Stimulated activated CD8-positive, alpha-beta memory T cell treated with anti-CD3 and anti-CD28 coated beads, Interleukin-4, amount 100 ng/mL, for 24 hours (primary cell): ENCODE data around the gene NBAS.
A peak's percentile ranks its signal among the peaks of the same experiment; 100 is the strongest.
"Not testable (repeated sequence)": the region's sequence is repeated elsewhere in the genome, so short reads cannot be mapped to it uniquely, and the experiment has no call there.

ENCODE experiments used
- DNase-seq: peaks from one replicate; pipeline ENCODE4 v3.0.0-alpha.2; 2020; ENCODE audit warnings: low read depth

The NBAS gene

DNA sequence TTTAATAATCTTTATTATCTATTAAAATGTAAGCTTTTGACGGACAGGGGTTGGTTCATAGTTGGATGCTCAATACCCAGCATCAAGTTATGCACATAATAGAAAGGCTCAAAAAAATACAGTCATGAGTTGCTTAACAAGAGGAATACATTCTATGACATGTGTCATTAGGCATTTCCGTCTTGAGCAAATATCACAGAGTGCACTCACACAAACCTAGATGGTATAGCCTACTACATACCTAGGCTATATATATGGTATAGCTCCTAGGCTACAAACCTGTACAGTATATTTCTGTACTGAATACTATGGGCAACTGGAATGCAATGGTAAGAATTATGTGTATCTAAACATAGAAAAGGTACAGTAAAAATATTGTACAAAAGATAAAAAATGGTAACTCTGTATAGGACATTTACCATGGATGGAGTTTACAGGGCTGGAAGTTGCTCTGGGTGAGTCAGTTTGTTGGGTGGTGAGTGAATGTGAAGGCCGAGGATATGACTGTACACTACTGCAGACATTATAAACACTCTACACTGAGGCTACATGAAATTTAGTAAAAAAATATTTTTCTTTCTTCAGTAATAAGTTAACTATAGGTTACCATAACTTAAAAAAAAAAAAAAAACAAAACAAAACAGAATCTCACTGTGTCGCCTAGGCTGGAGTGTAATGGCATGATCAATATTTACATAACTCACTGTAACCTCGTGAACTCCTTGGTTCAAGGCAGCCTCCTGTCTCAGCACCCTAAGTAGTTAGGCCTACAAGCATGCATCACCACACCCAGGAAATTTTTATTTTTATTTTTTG is 201.2 kb downstream of the NBAS start:
- DNase-seq: no peak

DNA sequence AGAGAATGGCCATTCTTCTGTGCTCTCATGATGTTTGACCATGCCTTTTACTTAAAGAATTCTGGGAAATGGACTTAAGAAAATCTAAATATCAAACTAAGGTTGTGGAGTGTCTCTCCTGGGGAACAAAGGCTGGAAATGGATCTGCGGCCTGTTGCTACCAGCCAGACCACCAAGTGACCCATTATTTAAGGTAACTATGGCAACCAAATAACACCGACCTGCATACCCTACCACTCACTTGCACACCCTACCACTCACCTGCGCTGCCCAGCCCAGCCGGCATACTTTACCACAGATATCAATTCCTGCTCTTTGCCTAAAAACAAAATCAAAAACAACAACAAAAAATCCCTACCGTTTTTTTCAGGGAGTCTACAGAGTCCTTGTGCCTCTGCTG is 203.2 kb downstream of the NBAS start:
- no peak for DNase-seq

DNA sequence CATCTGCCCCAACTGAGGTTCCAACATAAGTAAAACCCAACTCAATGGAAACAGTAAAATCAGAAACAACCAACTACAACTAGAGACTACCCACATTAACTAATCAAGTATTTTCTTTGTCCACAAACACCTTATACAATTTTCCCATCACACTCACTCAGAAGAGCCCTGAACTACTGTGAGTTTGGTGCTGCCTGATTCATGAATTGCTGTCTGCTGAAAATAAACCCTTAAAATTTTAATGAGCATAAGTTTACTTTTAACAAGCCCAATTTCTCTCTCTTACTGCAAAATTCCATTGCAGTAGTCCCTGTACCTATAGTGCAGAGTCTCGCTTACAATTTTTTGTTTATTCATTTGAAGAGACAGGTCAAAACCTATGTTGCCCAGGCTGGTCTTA is 203.9 kb downstream of the NBAS start:
- no peak for DNase-seq

DNA sequence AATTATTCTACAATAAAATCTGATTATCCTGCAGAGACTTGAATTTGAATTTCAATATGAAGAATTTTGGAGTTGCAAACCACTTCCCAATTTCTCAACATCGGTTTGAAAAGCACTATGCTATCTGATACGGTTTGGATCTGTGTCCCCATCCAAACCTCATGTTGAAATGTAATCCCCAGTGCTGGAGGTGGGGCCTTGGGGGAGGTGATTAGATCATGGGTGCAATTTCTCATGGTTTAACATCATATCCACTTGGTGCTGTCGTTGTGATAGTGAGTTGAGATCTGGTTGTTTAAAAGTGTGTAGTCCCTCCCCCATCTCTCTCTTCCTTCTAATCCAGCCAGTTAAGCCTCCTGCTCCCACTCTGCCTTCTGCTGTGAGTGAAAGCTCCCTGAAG is 205.7 kb downstream of the NBAS start:
- no peak for DNase-seq

DNA sequence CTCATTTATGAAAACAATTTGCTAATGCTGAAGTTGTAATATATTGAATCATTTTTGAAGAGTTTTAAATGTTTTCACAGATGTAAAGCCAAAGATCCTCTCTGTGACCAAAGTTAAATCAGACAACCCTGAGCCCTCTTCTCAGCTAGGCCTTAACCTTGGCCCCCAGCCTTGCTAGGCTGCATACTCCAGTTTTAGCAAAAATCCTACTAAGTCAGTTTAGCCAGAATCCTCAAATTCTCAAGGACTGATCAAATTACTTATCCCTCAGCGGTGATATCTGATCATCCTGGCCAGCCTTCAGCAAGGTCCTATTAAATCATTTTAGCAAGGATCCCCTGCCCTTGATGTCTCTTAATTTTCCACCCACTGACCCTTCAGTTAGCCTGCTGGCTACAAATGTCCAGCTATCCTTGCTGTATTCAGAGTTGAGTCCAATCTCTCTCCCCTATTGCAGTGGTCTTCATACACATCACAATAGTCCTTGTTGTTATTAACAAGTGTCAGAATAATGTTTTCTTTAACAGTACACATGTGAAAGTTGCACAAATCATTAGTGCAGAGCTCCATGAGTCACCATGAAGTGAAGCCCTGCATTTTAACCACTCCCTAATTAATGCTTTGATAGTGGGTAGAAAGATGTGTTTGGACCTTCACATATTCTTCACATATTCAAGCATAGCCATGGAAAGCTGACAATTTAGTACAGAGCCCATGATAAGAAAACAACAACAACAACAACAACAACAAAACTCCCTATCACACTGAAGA is 206.4 kb downstream of the NBAS start:
- no peak for DNase-seq

DNA sequence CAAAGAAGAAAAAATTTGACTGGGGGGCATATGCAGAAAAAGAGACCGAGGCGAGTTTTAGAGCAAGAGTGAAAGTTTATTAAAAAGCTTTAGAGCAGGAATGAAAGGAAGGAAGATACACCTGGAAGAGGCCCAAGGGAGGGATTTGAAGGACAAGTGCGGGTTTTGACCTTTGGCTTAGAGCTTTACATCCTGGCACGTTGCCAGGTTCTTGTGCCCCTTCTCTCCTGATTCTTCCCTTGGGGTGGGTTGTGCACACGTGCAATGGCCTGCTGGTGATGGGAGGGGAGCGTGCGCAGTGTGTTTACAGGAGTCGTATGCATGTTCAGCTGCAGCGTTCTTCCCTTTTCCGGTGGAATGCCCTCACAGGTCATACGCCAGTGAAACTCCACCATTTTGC is 208.8 kb downstream of the NBAS start:
- DNase-seq: no peak

DNA sequence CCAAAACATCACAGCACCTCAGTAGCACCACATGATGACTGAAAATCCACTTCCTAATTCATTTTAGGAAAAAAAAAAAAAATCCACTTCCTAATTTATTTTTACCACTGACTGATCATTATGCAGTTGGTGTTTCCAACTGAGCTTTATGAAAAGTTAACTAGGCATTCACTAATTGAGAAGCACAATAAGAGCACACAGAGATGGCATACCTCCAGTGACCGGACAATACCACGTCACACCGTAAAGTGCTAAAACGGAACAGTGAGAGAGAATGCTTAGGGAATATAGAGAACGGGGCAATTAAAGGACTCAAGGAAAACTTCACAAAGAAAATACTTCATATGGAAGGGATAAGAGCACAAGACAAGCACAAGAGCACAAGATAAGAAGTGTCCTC is 212.5 kb downstream of the NBAS start:
- no peak for DNase-seq

DNA sequence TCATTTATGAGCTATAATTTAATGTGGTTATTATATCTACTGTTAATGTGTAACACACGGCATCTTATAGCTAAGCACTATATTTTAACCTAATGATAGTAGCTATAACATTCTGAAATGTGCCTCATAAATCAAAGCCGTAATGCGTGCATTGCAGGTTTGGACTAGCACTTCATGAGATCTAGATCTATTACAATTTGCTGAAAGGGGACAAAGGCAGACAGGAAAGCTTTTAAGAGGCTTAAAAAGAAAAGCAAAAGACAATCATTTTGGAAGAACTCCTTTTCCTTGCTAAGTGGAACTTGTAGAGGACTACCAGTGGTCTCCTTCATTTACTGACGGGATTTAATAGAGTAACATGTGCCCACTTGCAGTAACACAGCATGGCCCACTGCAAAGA is 213.1 kb downstream of the NBAS start:
- no peak for DNase-seq

DNA sequence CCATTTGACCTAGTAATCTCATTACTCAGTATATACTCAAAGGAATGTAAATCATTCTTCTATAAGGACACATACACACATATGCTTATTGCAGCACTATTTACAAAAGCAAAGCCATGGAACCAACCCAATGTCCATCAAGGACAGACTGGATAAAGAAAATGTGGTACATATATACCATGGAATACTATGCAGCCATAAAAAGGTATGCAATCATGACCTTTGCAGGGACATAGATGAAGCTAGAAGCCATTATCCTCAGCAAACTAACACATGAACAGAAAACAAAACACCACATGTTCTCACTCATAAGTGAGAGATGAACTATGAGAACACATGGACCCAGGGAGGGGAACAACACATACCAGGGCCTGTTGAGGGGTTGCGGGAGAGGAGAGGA is 214.5 kb downstream of the NBAS start:
- no peak for DNase-seq

DNA sequence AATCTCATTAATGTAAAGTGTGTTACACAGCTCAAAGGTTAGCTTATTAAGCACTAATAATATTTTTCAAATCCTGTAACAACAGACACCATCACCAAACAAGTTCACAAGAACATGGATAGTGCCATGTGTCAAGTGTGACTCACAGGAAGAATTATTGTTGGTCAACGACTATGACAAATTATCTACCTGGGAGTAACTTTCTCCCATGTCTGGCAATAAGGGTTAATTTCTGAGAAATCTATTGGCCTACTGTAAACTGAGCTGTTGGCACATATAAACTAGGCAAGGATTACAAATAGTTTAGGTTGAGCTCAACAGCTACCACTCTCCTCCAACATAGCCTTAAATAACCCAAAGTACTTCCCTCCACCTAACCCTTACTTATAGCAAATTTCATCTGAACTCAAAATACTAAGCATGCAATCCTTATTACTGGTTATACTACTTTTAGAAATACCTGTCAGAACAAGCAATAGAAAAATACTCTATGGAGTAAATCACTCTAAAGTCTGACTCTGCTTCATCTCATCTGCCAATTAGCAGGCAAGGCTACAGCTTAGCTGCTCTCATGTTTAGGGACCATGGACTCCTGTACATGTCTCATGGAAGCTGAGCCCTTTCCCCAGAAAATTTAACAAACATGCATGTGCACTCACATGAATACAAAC is 223.0 kb downstream of the NBAS start:
- DNase-seq: no peak

DNA sequence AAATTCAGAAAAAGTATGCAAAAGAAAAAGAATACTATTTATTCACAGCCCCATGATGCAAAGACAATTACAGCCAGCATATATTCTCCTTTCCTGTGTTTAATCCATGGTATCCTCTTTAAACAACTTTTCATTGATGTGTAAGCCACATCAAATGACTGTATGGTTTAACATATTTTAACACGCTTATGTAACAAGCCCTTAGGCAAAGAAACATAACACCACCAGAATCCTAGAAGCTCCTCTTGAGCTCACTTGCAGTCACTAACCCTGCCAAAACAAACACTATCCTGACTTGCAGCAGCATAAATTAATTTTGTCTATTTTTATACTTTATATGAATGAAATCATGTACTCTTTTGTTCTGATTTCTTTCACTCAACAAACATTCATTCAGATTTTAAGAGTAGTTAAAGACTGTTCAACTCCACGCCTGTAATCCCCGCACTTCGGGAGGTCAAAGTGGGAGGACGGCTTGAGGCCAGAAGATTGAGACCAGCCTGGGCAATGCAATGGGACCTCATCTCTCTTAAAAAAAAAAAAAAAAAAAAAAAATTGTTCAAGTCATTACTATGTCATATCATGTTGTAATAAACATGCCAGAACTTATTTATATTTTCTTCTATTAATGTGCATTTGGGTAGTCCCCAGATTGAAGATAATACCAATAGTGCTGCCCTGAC is 226.3 kb downstream of the NBAS start:
- DNase-seq: no peak

DNA sequence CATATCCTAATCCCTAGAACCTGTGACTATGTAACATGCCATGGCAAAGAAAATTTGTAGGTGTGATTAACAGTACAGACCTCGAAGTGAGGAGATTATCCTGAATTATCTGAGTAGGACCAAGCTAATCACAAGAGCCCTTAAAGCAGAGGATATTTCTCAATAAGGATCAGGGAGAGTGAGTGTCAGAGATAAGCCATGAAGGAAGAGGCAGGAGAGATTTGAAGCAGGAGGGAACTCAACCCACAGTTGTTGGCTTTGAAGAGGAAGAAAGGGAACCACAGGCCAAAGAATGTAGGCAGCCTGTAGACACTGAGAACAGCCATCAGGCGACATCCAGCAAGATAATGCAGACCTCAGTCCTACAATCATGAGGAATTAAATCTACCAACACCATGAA is 229.3 kb downstream of the NBAS start:
- no peak for DNase-seq

DNA sequence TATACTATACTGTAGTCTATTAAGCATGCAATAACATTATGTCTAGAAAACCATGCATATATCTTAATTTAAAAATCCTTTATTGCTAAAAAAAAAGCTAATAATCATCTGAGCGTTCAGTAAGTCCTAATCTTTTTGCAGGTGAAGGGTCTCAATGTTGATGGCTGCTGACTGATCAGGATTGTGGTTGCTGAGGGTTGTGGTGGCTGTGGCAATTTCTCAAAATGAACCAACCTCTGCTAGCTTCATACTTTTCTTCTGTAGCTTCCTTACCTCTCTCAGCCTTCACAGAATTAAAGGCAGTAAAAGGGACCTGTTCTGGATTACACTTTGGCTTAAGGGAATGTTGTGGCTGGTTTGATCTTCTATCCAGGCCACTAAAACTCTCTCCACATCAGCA is 235.8 kb downstream of the NBAS start:
- no peak for DNase-seq

DNA sequence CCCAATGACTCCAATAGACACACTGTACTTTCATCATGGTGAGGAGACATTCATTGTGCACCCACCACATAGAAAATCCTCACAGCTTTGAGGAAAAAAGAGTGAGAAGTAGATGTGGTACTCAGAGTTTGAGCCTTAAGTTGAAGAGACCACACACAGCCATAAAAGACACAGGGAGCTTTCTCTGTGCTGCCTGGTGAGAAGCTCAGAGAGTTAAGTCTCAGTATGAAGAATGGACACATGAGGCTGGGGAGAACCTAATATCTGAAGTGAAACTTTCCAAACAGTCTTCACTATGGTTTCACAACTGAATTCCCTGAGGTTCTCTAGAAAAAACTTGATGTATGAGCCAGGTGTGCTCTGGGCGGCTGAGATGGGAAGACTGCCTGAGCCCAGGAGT is 237.9 kb downstream of the NBAS start:
- no peak for DNase-seq

DNA sequence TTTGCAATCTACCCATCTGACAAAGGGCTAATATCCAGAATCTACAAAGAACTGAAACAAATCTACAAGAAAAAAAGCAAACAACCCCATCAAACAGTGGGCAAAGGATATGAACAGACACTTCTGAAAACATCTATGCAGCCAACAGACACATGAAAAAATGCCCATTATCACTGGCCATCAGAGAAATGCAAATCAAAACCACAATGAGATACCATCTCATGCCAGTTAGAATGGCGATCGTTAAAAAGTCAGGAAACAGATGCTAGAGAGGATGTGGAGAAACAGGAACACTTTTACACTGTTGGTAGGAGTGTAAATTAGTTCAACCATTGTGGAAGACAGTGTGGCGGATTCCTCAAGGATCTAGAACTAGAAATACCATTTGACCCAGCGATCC is 239.7 kb downstream of the NBAS start:
- not testable (repeated sequence) for DNase-seq

DNA sequence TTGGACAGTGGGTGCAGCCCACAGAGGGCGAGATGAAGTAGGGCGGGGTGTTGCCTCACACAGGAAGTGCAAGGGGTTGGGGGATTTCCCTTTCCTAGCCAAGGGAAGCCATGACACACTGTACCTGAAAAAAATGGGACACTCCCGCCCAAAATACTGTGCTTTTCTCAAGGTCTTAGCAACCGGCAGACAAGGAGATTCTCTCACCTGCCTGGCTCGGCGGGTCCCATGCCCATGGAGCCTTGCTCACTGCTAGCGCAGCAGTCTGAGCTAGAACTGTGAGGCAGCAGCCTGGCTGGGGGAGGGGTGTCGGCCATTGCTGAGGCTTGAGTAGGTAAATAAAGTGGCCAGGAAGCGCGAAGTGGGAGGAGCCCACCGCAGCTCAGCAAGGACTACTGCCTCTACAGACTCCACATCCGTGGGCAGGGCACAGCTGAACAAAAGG is 244.7 kb downstream of the NBAS start:
- peak; percentile 24 for DNase-seq

DNA sequence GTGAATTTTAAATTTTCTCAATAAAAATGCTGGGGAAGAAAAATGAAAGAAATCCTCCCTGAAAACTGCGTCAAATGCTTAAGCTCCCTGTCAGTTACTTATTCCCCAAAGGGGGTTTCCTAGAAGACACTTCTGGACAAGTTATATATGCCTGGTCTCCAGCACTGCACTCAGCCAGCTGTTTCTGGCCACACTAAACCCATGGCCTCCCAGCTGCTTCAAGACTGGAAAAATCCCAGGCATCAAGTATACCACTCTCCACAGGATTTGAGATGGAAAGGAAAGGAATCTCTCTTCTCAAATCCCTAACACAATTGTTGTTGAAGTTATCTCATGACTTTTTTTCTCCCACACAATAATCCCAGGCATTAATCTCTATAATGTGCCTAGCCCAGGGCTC is 245.7 kb downstream of the NBAS start:
- DNase-seq: no peak

DNA sequence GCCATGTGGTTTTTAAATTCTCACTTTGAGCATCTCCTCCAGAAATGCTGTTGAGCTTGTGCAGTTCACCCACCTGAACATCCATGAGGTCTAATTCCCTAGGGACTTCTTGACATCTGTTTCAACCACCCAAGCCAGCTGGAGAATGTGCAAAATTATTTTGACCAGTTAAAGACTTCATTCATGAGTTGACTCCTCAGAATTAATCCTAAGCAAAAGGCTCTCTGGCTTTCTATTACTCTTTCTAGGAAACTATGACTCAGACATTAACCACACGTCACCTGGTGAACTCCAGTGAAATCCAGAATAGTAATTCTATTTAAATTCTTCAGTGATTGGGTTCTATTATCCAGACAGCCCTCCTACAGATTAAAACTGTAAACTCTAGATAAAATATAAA is 247.5 kb downstream of the NBAS start:
- DNase-seq: no peak

DNA sequence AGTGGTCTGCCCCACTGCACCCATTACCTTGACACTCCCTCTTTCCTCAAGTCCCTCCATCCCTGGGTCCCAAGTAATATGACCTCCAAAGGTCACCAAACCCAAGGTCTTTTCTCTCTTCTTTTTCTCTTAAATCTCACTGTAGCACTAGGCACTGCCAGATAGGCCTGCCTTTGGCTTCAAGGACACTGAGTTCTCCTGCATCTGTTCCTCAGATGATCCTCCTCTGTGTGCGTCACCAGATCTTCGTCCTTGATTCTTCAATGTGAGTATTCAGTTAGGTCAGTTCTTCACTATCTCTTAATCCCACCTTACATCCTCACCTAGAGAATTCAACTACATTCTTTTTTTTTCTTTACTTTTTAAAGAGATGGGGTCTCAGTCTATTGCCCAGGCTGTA is 249.2 kb downstream of the NBAS start:
- no peak for DNase-seq

DNA sequence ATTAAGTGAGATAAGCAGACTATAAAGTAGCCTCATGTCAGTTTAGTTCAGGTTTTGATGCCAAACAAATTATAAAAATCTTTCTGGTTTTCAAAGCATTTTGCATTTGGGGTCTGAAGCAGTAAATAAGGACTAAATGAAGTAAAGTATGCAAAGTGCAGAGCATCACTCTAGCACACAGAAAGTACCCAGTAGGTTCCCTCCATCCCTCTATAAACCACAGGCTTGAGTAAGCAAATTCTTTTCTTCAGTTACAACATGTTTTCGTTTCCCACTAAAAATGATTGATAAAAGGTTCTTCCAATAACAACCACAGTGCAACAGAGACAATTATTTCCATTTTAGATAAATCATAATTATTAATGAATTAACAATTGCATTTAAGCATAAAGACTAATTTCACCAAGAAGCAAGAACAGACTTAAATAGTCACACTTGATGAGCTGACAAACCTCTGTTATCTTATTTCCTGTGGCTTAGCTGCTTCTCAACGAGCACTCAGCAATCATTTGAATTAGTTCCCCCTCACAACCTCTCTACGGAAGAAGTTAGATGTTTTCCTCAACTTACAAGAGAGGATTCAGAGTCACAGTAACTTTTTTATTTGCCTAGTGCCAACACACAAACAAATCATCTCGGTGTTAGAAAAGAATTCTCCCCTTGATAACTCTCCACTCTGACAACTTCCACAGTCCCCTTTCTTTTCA is 249.8 kb downstream of the NBAS start:
- DNase-seq: no peak

DNA sequence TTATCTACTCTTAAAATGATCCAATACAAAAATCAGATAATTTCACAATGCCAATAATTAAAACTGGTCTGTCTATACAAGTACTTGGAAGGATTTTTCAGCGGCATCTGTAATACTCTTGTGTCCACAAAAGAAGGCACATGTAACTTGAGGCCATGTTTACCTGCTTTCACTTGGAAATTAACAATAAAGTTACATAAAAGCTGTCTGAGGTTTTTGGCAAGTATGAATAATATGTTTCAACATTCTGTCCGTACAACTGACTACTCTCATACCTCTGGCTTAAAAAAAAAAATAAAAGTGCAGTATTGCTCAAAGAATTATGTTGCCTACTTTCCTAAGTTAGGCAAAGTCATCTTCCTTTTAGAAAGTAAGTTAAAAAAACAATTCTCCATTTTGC is 253.6 kb downstream of the NBAS start:
- DNase-seq: no peak

DNA sequence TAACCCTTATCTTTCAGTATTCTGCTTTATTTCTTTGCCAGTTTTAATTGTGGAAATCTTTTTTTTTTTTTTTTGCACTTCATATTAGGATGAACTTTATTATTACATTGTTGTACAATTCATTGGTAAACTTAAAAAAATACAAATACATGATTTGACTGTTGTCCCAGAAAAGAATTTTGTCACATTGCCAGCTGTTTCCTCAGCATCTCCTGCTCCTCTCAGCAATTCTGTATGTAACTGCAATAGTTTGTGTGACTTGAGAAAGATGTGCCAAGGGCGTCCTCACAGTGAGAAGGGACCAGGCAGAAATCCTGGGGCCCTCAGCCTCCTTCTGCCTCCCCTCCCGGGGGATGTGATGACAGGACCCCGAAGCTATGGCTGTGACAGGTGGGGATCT is 254.4 kb downstream of the NBAS start:
- DNase-seq: no peak
